Spleen (tissue), 7 donors: Measurements from ENCODE around the gene TNFSF12.

Experiments used
- POLR2A ChIP-seq, 3 donors: fragments of 450-650 bp; IDR thresholded peaks; one replicate each; pipeline ENCODE4 v1.5.1; 2017; ENCODE audit warnings: antibody characterized with exemption in 3 of 3, mild to moderate bottlenecking in 1 of 3
- TF ChIP-seq, protein P1 (sequence below), 11 experiments: fragments of 200-600 bp in 7 of 11; fragments of 450-650 bp in 4 of 11; sonication (generic) in 4 of 11; IDR thresholded peaks in 8 of 11; conservative IDR thresholded peaks in 3 of 11; 1 replicate in 7 of 11; 2 replicates in 4 of 11; pipeline versions ENCODE4 v1.4.0 to v1.8.0; 2016 to 2021; ENCODE audit warnings: antibody characterized with exemption in 11 of 11, inconsistent platforms in 4 of 11, mild to moderate bottlenecking in 1 of 11
- donor health status: DM: no; HTN: no; CAD: no; lungs with moderate emphysema.
- donor health status: DM: no; HTN: no; CAD: no.
- donor health status: DM: no; HTN: no; CAD: no.

DNA sequence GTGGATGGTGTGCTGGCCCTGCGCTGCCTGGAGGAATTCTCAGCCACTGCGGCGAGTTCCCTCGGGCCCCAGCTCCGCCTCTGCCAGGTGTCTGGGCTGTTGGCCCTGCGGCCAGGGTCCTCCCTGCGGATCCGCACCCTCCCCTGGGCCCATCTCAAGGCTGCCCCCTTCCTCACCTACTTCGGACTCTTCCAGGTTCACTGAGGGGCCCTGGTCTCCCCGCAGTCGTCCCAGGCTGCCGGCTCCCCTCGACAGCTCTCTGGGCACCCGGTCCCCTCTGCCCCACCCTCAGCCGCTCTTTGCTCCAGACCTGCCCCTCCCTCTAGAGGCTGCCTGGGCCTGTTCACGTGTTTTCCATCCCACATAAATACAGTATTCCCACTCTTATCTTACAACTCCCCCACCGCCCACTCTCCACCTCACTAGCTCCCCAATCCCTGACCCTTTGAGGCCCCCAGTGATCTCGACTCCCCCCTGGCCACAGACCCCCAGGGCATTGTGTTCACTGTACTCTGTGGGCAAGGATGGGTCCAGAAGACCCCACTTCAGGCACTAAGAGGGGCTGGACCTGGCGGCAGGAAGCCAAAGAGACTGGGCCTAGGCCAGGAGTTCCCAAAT lies 8.4 kb downstream of the TNFSF12 start:
- TF ChIP-seq, protein P1, sequence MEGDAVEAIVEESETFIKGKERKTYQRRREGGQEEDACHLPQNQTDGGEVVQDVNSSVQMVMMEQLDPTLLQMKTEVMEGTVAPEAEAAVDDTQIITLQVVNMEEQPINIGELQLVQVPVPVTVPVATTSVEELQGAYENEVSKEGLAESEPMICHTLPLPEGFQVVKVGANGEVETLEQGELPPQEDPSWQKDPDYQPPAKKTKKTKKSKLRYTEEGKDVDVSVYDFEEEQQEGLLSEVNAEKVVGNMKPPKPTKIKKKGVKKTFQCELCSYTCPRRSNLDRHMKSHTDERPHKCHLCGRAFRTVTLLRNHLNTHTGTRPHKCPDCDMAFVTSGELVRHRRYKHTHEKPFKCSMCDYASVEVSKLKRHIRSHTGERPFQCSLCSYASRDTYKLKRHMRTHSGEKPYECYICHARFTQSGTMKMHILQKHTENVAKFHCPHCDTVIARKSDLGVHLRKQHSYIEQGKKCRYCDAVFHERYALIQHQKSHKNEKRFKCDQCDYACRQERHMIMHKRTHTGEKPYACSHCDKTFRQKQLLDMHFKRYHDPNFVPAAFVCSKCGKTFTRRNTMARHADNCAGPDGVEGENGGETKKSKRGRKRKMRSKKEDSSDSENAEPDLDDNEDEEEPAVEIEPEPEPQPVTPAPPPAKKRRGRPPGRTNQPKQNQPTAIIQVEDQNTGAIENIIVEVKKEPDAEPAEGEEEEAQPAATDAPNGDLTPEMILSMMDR (IDR thresholded peaks at IDR 0.05 in 8 of 11, conservative IDR thresholded peaks at IDR 0.05 in 3 of 11): no peak
- TF ChIP-seq POLR2A (IDR thresholded peaks at IDR 0.05): no peak
